SK-N-MC (cell line): ENCODE results near the gene VWA5B2.

Experiments used
- EZH2 ChIP-seq: fragments of 200-600 bp; sonication (generic); IDR thresholded peaks from one replicate; pipeline ENCODE4 v1.6.1; 2017; ENCODE audit warnings: antibody characterized with exemption
- POLR2AphosphoS5 ChIP-seq: IDR thresholded peaks from 2 replicates; pipeline ENCODE4 v1.6.1; 2012; ENCODE audit warnings: mild to moderate bottlenecking, low read depth, low read length, borderline replicate concordance

DNA sequence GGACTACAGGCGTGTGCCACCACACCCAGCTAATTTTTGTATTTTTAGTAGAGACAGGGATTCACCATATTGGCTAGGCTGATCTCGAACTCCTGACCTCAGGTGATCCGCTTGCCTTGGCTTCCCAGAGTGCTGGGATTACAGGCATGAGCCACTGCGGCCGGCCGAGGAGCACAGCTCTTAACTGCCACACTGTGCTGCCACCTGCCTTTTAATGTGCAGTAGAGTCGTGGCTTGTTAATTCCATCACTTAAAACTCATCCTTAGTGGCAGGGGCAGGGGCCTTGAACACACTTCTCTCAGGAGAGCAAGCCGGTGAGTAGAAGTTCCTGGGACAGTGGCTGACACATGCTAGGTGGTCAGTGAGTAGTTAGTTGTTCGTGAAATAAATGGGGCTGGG is 30.9 kb upstream of the VWA5B2 start:
- TF ChIP-seq EZH2 (no peak), POLR2AphosphoS5 (no peak)
